ENCODE results near the gene MATCAP1. TPM values are rescaled to one million over a fixed set of nuclear protein-coding genes. Genes with fewer than 3 reads are reported as not detected.
A peak's percentile ranks its signal among the peaks of the same experiment; 100 is the strongest.

Gene MATCAP1
- total RNA-seq, 1 donor: 12.9 TPM

- no peak for DNase-seq (ENCODE audit: low read depth in 2 of 3, low spot score in 2 of 3)
Observed at GRCh38 chr16:67174706-67175231, 9.0 kb downstream of the MATCAP1 start.

- DNase-seq (ENCODE audit: low read depth in 2 of 3, low spot score in 2 of 3): peak in 2 of 3 donors; percentile 84 to 86
Observed at GRCh38 chr16:67173808-67174705, 9.7 kb downstream of the MATCAP1 start.

GRCh38 chr16:67173323-67173722 is 10.4 kb downstream of the MATCAP1 start:
- DNase-seq (ENCODE audit: low read depth in 2 of 3, low spot score in 2 of 3): no peak

- DNase-seq (ENCODE audit: low read depth in 2 of 3, low spot score in 2 of 3): no peak
Observed at GRCh38 chr16:67170949-67171649, 12.7 kb downstream of the MATCAP1 start.

GRCh38 chr16:67170168-67170948 is 13.4 kb downstream of the MATCAP1 start, which contains the start of gene NOL3:
Gene NOL3, plus strand, starts transcription at chr16:67170538.
- DNase-seq (ENCODE audit: low read depth in 2 of 3, low spot score in 2 of 3): no peak

GRCh38 chr16:67169642-67170167 is 14.1 kb downstream of the MATCAP1 start:
- peak in 1 of 3 donors; percentile 67 for DNase-seq (ENCODE audit: low read depth in 2 of 3, low spot score in 2 of 3)

GRCh38 chr16:67169011-67169451 is 14.7 kb downstream of the MATCAP1 start:
- no peak for DNase-seq (ENCODE audit: low read depth in 2 of 3, low spot score in 2 of 3)

GRCh38 chr16:67167588-67167987 is 16.2 kb downstream of the MATCAP1 start:
- DNase-seq (ENCODE audit: low read depth in 2 of 3, low spot score in 2 of 3): no peak

GRCh38 chr16:67166598-67167168 is 17.1 kb downstream of the MATCAP1 start:
- no peak for DNase-seq (ENCODE audit: low read depth in 2 of 3, low spot score in 2 of 3)

GRCh38 chr16:67166110-67166547 is 17.6 kb downstream of the MATCAP1 start:
- no peak for DNase-seq (ENCODE audit: low read depth in 2 of 3, low spot score in 2 of 3)

- no peak for DNase-seq (ENCODE audit: low read depth in 2 of 3, low spot score in 2 of 3)
Observed at GRCh38 chr16:67165121-67166078, 18.4 kb downstream of the MATCAP1 start.

GRCh38 chr16:67164599-67165061 is 19.1 kb downstream of the MATCAP1 start, which contains the start of gene HSF4:
Gene HSF4, plus strand, starts transcription at chr16:67164745. Its CDS starts 67 bp downstream, at chr16:67164812.
- no peak for DNase-seq (ENCODE audit: low read depth in 2 of 3, low spot score in 2 of 3)

- DNase-seq (ENCODE audit: low read depth in 2 of 3, low spot score in 2 of 3): no peak
Observed at GRCh38 chr16:67163999-67164558, 19.7 kb downstream of the MATCAP1 start.

GRCh38 chr16:67163164-67163998 is 20.4 kb downstream of the MATCAP1 start:
- no peak for DNase-seq (ENCODE audit: low read depth in 2 of 3, low spot score in 2 of 3)

- DNase-seq (ENCODE audit: low read depth in 2 of 3, low spot score in 2 of 3): no peak
Observed at GRCh38 chr16:67162506-67163163, 21.1 kb downstream of the MATCAP1 start.

- DNase-seq (ENCODE audit: low read depth in 2 of 3, low spot score in 2 of 3): no peak
Observed at GRCh38 chr16:67161595-67162058, 22.1 kb downstream of the MATCAP1 start.
